ENCODE measurements around the gene SLCO2A1.

DNA sequence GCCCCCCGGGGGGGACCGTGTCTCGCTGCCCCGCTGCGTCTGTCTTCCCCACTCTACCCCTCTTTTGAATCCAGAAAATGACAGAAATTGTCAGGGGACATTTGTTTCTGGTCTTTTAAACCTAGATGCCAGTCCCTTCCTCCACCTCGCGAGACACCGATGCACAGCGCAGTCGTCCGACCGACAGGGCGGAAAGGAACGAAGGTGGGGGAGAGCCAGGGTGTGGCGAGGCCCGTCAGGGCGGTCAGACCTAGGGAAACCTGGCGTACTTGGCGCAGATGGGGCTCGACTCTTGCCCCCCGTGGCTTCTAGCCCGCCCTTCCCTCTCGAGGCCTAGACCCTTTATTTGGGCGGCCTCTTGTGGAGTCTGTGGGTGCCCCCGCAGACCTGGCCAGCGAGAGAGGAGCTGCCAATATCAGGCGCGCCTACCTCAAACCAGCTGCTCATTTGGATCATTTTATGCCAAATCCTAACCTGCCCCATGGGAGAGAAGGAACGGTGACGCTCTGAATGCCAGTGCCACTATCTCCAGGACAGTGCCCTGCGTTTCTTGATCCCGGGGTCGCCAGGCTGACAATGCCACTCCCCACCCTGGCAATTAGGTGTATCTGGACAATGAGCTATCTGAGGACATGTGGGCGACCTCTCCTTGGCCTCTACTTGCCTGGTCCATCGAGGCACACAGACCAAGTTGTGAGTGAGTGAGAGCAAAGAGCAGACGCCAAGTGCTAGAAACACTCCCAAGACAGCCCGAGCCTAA, 133.5 kb downstream of the SLCO2A1 start:
- TF ChIP-seq, protein P1, sequence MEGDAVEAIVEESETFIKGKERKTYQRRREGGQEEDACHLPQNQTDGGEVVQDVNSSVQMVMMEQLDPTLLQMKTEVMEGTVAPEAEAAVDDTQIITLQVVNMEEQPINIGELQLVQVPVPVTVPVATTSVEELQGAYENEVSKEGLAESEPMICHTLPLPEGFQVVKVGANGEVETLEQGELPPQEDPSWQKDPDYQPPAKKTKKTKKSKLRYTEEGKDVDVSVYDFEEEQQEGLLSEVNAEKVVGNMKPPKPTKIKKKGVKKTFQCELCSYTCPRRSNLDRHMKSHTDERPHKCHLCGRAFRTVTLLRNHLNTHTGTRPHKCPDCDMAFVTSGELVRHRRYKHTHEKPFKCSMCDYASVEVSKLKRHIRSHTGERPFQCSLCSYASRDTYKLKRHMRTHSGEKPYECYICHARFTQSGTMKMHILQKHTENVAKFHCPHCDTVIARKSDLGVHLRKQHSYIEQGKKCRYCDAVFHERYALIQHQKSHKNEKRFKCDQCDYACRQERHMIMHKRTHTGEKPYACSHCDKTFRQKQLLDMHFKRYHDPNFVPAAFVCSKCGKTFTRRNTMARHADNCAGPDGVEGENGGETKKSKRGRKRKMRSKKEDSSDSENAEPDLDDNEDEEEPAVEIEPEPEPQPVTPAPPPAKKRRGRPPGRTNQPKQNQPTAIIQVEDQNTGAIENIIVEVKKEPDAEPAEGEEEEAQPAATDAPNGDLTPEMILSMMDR (IDR thresholded peaks at IDR 0.05): no peak
- no peak for TF ChIP-seq POLR2A (IDR thresholded peaks at IDR 0.05)
